K562 (cell line): ENCODE measurements around the gene FKBP2. TPM values are rescaled to one million over a fixed set of nuclear protein-coding genes. Genes with fewer than 3 reads are reported as not detected.
A peak's percentile ranks its signal among the peaks of the same experiment; 100 is the strongest.

Source experiments
- ARID4B ChIP-seq: sonication (generic); formaldehyde crosslinking; IDR thresholded peaks from 2 replicates; pipeline ENCODE4 v1.8.0; 2022; ENCODE audit warnings: mild to moderate bottlenecking, missing genetic modification reagents
- CHD2 ChIP-seq: IDR thresholded peaks from 2 replicates; pipeline ENCODE4 v1.6.1; 2011; ENCODE audit warnings: low read depth, low read length
- FOXK1 ChIP-seq: sonication (generic); formaldehyde crosslinking; IDR thresholded peaks from 2 replicates; pipeline ENCODE4 v1.8.0; 2022; ENCODE audit warnings: missing genetic modification reagents, mild to moderate bottlenecking, borderline replicate concordance
- L3MBTL2 ChIP-seq: fragments of 450-650 bp; IDR thresholded peaks from 2 replicates; pipeline ENCODE4 v1.6.1; 2016; ENCODE audit warnings: mild to moderate bottlenecking, moderate library complexity
- NR2C2 ChIP-seq, 2 experiments: fragments of 200-800 bp in 1 of 2; sonication (Bioruptor generic) in 1 of 2; sonication (generic) in 1 of 2; formaldehyde crosslinking in 1 of 2; IDR thresholded peaks; 2 replicates each; pipeline versions ENCODE4 v1.6.1 to v1.8.0; 2016 to 2022; ENCODE audit warnings: mild to moderate bottlenecking in 1 of 2, missing compliant biosample characterization in 1 of 2, missing genetic modification characterization in 1 of 2, missing genetic modification reagents in 1 of 2
- PHF8 ChIP-seq: fragments of 200-600 bp; sonication (generic); IDR thresholded peaks from 2 replicates; pipeline ENCODE4 v1.6.1; 2012; ENCODE audit warnings: mixed run types, mild to moderate bottlenecking, inconsistent platforms, low read length, moderate library complexity, borderline replicate concordance
- RUNX1 ChIP-seq: sonication (generic); IDR thresholded peaks from 2 replicates; pipeline ENCODE4 v1.6.1; 2016; ENCODE audit warnings: antibody characterized with exemption, low read depth
- ZBTB33 ChIP-seq: sonication (generic); formaldehyde crosslinking; IDR thresholded peaks from 2 replicates; pipeline ENCODE4 v1.8.1; 2023; ENCODE audit warnings: mild to moderate bottlenecking, missing genetic modification reagents
- ZBTB40 ChIP-seq, 2 experiments: fragments of 450-650 bp in 1 of 2; sonication (generic) in 1 of 2; formaldehyde crosslinking in 1 of 2; IDR thresholded peaks; 2 replicates each; pipeline versions ENCODE4 v1.7.1 to v1.9.0; 2016 to 2022; ENCODE audit warnings: inconsistent platforms in 1 of 2, mild to moderate bottlenecking in 1 of 2, missing genetic modification reagents in 1 of 2
- polyA plus RNA-seq, 8 experiments: library from polyadenylated mRNA; depleted of rRNA in 4 of 8; stranded (reverse) in 5 of 8; unstranded in 3 of 8; fragments of >200 nt; fragmentation: Nextera tagmentation in 2 of 8; fragmentation: Illumina TruSeq in 1 of 8; extraction: Ambion mirVana in 2 of 8; extraction: Trizol in 1 of 8; gene quantifications; 2 replicates each; pipeline versions ENCODE4 v1.2.1 to v1.2.3, GENCODE V29; 2011 to 2014; ENCODE audit warnings: inconsistent platforms in 1 of 8, missing spikeins in 1 of 8
- total RNA-seq, 7 experiments: library from RNA; depleted of rRNA in 6 of 7; stranded (reverse); fragments of >200 nt in 6 of 7; fragmentation: Illumina TruSeq in 2 of 7; extraction: Trizol in 2 of 7; gene quantifications; 2 replicates each; pipeline versions ENCODE4 v1.2.1 to v1.2.3, GENCODE V29; 2011 to 2021; ENCODE audit warnings: low replicate concordance in 1 of 7

Gene FKBP2
- total and polyA plus RNA-seq, 9 of the 15 experiments (the other 6 are each of a cell fraction or from before 2014, with no cell fraction given), result 3.5 to 151 (median 58.1) TPM

GRCh38 chr11:64246871-64247728, 6.2 kb downstream of the FKBP2 start, which contains the start of gene PPP1R14B (continued):
- TF ChIP-seq NR2C2 (CRISPR knock-in tag; IDR thresholded peaks at IDR 0.05) (no peak), NR2C2 (tag; IDR thresholded peaks at IDR 0.05) (peak; percentile 86), RUNX1 (no peak), ZBTB33 (CRISPR knock-in tag) (peak; percentile 42; the same call in 1 of the 2 replicates), ARID4B (CRISPR knock-in tag) (peak; percentile 93), L3MBTL2 (peak; percentile 93), ZBTB40 (IDR thresholded peaks at IDR 0.05) (peak; percentile 78), ZBTB40 (CRISPR knock-in tag; IDR thresholded peaks at IDR 0.05) (no peak), PHF8 (peak; percentile 56; the same call in 1 of the 2 replicates), FOXK1 (peak; percentile 72; the same call in 1 of the 2 replicates), CHD2 (peak; percentile 67)
